Stimulated activated CD4-positive, alpha-beta T cell treated with anti-CD3 and anti-CD28 coated beads, TNF-alpha, amount 100 ng/mL, for 4 hours (primary cell): ENCODE results near the gene SUN5.
A peak's percentile ranks its signal among the peaks of the same experiment; 100 is the strongest.

Source experiments
- DNase-seq, 3 experiments: peaks; one replicate each; pipeline ENCODE4 v3.0.0-alpha.2; 2020; ENCODE audit warnings: low read depth in 3 of 3

The SUN5 gene

GRCh38 chr20:33014336-33015113, 10.3 kb upstream of the SUN5 start:
- DNase-seq = no peak

- DNase-seq = no peak
These were observed 9.6 kb upstream of the SUN5 start for GRCh38 chr20:33013701-33014326.

- no peak for DNase-seq
These were observed 8.3 kb upstream of the SUN5 start for GRCh38 chr20:33012327-33013189.

GRCh38 chr20:33010674-33011449, 6.6 kb upstream of the SUN5 start:
- no peak for DNase-seq

- no peak for DNase-seq
These were observed 5.9 kb upstream of the SUN5 start for GRCh38 chr20:33010133-33010504.

- DNase-seq = no peak
These were observed 5.2 kb upstream of the SUN5 start for GRCh38 chr20:33009214-33010132.

- no peak for DNase-seq
These were observed 4.3 kb upstream of the SUN5 start for GRCh38 chr20:33008336-33009213.

- DNase-seq = no peak
These were observed 3.4 kb upstream of the SUN5 start, which contains the start of gene BPIFB2 for GRCh38 chr20:33007376-33008335. BPIFB2 (plus strand) TSS chr20:33007704; CDS start chr20:33008575, 871 bp downstream.

GRCh38 chr20:33006776-33007375, 2.6 kb upstream of the SUN5 start:
- no peak for DNase-seq

- DNase-seq = no peak
These were observed 1.9 kb upstream of the SUN5 start for GRCh38 chr20:33005908-33006775.

GRCh38 chr20:33005132-33005566, 916 bp upstream of the SUN5 start:
- peak in 1 of 3 experiments; percentile 8 for DNase-seq

- no peak for DNase-seq
These were observed 2.0 kb downstream of the SUN5 start for GRCh38 chr20:33002087-33002808.

GRCh38 chr20:33000802-33001466, 3.3 kb downstream of the SUN5 start:
- DNase-seq = no peak

- DNase-seq = no peak
These were observed 4.5 kb downstream of the SUN5 start for GRCh38 chr20:32999603-33000250.

GRCh38 chr20:32997431-32997830, 6.8 kb downstream of the SUN5 start:
- DNase-seq = no peak
